UCSD-AML1 (cell line): ENCODE data around the gene APBA2.
A peak's percentile ranks its signal among the peaks of the same experiment; 100 is the strongest.

ENCODE experiments used
- DNase-seq: peaks from one replicate; lab custom pipeline; 2025; ENCODE audit not compliant: unreplicated experiment; lab: John Stamatoyannopoulos, UW

Gene APBA2

DNA sequence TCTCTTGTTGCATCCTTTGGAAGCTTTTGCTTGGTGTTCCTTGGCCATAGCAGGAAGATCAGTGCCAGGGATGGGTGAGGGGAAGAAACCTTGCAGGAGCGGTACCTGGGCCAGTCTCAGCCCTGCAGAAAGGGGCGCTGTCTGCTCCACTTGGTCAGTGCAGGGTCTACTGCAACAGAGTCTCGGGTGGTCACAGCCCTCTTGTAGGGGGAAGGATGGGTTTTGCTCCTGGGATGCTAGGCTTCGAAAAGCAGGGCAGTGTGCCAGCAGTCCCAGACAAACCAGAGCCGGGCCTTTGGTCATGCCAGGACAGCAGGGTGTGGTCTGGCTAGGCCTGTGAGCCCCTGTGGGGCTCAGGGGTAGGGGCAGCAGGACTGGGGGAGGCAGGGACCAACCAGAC lies 186.7 kb downstream of the APBA2 start:
- no peak for DNase-seq

DNA sequence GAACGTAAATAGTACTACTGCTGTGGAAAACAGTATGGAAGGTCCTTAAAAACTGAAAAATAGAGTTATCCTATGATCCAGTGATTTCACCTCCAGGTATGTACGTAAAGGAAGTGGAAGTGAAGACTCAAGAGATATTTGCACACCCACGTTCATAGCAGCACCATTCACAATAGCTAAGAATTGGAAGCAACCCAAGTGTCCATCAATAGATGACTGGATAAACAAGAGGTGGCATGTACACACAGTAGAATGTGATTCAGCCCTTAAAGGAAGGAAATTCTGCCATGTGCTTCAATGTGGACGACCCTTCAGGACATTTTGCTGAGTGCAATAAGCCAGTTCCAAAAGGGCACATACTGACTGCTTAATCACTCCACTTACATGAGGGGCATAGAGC lies 188.3 kb downstream of the APBA2 start:
- no peak for DNase-seq

DNA sequence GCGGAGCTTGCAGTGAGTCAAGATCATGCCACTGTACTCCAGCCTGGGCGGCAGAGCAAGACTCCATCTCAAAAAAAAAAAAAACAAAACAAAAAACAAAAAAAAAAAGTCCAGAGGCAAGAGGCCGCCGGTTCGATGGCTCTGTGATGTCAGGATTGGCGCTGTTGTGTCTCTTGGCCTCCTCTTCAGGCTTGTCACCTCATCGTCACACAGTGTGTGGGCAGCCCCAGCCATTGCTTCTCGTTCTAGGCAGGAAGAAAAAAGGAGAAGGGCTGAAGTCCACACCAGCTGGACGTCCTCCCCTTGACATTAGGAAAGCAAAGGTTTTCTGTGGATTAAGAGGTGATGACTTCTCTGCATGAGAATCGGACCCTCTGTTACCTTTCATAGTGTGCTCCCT lies 192.8 kb downstream of the APBA2 start:
- DNase-seq, result no peak

GRCh38 chr15:29079479-29079878 lies 193.7 kb downstream of the APBA2 start:
- DNase-seq, result no peak

DNA sequence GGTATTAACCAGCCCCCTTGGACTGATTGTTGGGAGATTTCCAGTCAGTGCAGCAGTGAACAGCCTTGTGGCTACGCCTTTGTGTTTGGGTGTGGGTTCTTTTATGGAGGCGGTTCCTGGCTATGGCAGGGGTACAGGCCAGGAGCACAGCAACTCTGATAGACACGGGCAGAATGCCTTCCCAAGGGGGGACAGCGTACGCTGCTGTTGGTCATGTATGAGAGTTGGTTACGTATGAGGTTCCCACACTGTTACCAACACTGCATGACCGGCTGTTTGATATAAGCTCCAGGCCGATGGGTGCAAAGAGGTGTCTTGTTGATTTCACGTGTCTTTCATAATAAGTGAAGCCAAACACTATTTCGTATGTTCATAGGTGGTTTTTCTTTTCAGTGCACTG lies 196.0 kb downstream of the APBA2 start:
- no peak for DNase-seq

GRCh38 chr15:29083161-29083560 lies 197.4 kb downstream of the APBA2 start:
- DNase-seq, result no peak

GRCh38 chr15:29083858-29084257 lies 198.1 kb downstream of the APBA2 start:
- no peak for DNase-seq

- DNase-seq, result no peak
Observed at GRCh38 chr15:29086001-29086400, 200.2 kb downstream of the APBA2 start.

DNA sequence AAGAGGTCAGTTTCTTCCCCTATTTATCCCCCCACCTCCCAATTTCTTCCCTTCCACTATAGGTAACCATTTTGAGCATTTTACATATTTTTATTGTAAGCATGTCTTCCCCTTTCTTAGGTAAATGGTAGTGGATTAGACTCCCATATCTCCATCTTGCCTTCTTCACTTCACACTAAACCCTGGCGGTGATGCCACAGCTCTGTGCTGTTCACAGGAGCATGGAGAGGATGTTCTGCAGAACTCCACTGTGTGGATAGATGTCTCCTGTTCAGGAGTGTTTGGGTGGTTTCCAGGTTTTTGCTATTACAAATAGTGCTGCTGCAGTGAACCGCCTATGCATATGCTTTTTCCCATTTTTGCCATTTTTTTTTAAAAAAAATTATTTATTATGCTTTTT lies 201.1 kb downstream of the APBA2 start:
- DNase-seq, result no peak

DNA sequence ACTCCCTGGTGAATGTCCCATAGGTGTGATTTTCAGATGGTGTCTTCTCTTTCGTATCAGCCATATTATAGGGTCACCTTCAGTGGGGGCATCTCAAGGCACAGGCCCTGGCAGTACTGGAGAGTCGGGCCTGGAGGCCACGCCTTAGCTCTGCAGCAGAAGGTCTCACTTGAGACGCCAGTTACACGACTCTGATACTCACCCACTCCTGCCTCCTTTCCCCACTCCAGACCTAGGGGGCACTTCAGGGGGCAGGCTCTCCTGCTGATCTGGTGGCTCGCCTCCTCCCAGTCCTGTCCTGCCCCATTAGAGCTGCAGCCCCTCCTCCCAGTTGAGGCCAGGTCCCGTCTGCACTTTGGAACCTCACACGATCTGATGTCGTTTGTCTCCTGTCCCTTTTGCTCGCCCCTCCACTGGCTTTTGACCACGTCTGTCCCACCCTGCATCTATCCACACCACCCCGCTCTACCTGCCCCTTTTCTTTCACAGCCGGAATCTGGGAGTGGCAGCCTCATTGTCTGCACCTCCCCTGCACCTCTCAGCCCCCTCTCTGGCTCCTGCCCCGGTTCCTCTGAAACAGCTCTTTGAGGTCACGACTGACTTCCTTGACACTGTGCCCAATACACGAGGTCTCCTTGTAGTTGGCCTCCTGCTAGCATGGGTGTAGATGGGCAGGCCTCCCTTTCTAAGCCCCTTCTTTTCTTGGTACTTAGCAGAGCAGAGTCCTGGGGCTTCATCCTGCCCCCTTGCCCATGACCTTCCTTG lies 201.9 kb downstream of the APBA2 start:
- no peak for DNase-seq

- no peak for DNase-seq
Observed at GRCh38 chr15:29088666-29089065, 202.9 kb downstream of the APBA2 start.

- DNase-seq, result peak; percentile 27
Observed at GRCh38 chr15:29089731-29090616, 204.2 kb downstream of the APBA2 start.

DNA sequence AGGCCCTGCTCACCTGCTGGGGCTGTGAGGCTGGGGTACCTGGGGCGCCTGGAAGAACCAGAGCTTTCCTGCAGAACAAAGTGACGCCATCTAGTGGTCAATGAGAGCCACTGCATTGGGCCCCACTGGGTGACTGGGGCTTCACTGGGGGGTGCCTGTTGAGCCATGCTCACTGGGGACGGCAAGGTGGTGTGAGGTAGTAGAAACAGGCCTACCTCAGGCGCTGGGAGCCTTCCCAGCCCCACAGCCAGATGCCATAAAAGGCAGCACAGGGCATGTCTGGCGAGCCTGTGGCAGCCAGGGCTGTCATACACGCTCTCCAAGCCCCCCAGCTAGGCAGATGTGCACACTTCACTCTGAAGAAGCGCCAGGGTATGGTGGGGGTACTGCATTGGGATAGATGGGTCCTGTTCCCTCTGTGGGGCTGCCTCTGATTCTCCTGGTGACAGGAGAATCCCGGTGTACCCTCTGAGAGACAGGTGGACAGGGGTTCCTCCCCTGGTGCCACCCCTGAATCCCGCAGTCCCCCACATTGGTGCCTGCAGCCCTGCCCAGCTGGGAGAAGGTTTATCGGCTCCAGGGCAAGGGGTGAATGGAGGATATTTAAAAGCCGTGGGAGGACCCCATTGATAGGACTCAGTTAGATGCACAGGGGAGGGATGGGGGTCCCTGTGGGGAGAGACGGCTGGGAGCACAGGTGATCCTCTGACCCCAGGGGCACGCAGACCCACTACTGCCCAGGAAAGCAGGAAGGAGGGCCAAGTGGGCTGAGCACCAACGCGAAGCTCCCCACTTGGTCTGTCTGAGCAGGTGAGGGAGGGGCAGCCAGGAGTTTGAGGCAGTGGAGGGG lies 205.1 kb downstream of the APBA2 start:
- DNase-seq, result peak; percentile 37

DNA sequence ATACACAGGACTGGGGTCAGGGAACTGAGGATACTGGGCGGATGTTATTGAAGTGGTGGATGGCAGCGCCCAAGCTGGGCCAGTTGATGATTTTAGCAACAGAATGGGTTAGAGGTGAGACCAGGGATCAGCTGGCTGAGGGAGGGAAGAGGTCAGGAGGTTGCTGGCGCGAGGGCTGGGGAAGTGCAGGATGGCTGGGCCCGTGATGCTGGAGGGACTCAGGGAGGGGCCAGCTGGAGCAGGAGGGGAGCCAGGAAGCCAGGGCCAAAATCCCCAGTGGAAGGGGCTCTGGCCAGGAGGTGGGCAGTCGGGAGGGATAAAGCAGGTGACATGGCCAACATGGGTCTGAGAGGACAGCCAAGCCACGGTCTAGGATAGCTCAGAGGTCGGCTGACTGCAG lies 205.9 kb downstream of the APBA2 start:
- no peak for DNase-seq

- no peak for DNase-seq
Observed at GRCh38 chr15:29092376-29093064, 206.7 kb downstream of the APBA2 start.

- no peak for DNase-seq
Observed at GRCh38 chr15:29093065-29093435, 207.3 kb downstream of the APBA2 start.

- DNase-seq, result no peak
Observed at GRCh38 chr15:29093696-29094343, 208.0 kb downstream of the APBA2 start.

- no peak for DNase-seq
Observed at GRCh38 chr15:29094711-29095110, 208.9 kb downstream of the APBA2 start.

GRCh38 chr15:29095746-29096145 lies 210.0 kb downstream of the APBA2 start:
- no peak for DNase-seq

GRCh38 chr15:29097168-29097567 lies 211.4 kb downstream of the APBA2 start:
- DNase-seq, result no peak
